Gastroesophageal sphincter (tissue), 4 donors: ENCODE measurements around the gene TSC22D4. TPM values are rescaled to one million over a fixed set of nuclear protein-coding genes. Genes with fewer than 3 reads are reported as not detected.
A peak's percentile ranks its signal among the peaks of the same experiment; 100 is the strongest.

Experiments
- ATAC-seq: fragments of 150-250 bp; one replicate; pipeline ENCODE4 v1.9.1; 2016; ENCODE audit warnings: mild to moderate bottlenecking, moderate library complexity
- H3K27ac ChIP-seq, 4 donors: fragments of 200-600 bp; sonication (generic) in 3 of 4; 1 replicate in 3 of 4; 2 replicates in 1 of 4; pipeline ENCODE4 v1.5.1; 2016 to 2019
- H3K27me3 ChIP-seq: fragments of 200-600 bp; sonication (generic); one replicate; pipeline ENCODE4 v1.5.1; 2019
- H3K36me3 ChIP-seq, 2 donors: fragments of 200-600 bp; sonication (generic); one replicate each; pipeline ENCODE4 v1.5.1; 2019; ENCODE audit warnings: control low read depth in 1 of 2
- H3K4me1 ChIP-seq, 3 donors: fragments of 200-600 bp; sonication (generic); 1 replicate in 2 of 3; 2 replicates in 1 of 3; pipeline ENCODE4 v1.5.1; 2016 to 2019; ENCODE audit warnings: control low read depth in 2 of 3
- H3K4me3 ChIP-seq, 2 donors: fragments of 200-600 bp; sonication (generic); one replicate each; pipeline ENCODE4 v1.5.1; 2019; ENCODE audit warnings: mild to moderate bottlenecking in 1 of 2, moderate library complexity in 1 of 2
- H3K9me3 ChIP-seq, 3 donors: fragments of 200-600 bp; sonication (generic); one replicate each; pipeline ENCODE4 v1.5.1; 2017 to 2019; ENCODE audit warnings: control low read depth in 2 of 3
- EP300 ChIP-seq: sonication (generic); formaldehyde crosslinking; IDR thresholded peaks from one replicate; pipeline ENCODE4 v1.6.1; 2017; ENCODE audit warnings: antibody characterized with exemption, mild to moderate bottlenecking
- POLR2A ChIP-seq, 2 donors: fragments of 450-650 bp; IDR thresholded peaks; one replicate each; pipeline ENCODE4 v1.6.1; 2017; ENCODE audit warnings: antibody characterized with exemption in 2 of 2, mild to moderate bottlenecking in 2 of 2, moderate library complexity in 1 of 2
- POLR2AphosphoS5 ChIP-seq: sonication (generic); formaldehyde crosslinking; IDR thresholded peaks from one replicate; pipeline ENCODE4 v1.6.1; 2017; ENCODE audit warnings: antibody characterized with exemption
- WGBS, 2 donors: methylation state at CpG; one replicate each; pipeline ENCODE4 v1.1.5; 2018; ENCODE audit warnings: low coverage in 1 of 2; 5-methylcytosine and 5-hydroxymethylcytosine counted together
- total RNA-seq, 4 donors: library from RNA; depleted of rRNA; stranded (reverse); fragments of >200 nt; gene quantifications; one replicate each; pipeline ENCODE4 v1.1.0, GENCODE V29; 2016
- TF ChIP-seq, protein P1 (sequence below), 4 experiments: fragments of 200-600 bp in 2 of 4; fragments of 450-650 bp in 2 of 4; sonication (generic) in 1 of 4; IDR thresholded peaks; one replicate each; pipeline ENCODE4 v1.5.1; 2017 to 2019; ENCODE audit warnings: antibody characterized with exemption in 4 of 4, mild to moderate bottlenecking in 2 of 4, moderate library complexity in 2 of 4

TSC22D4 gene
- total RNA-seq, 4 donors from 2014 or later = 20.2 to 38.1 (median 26.1) TPM

DNA sequence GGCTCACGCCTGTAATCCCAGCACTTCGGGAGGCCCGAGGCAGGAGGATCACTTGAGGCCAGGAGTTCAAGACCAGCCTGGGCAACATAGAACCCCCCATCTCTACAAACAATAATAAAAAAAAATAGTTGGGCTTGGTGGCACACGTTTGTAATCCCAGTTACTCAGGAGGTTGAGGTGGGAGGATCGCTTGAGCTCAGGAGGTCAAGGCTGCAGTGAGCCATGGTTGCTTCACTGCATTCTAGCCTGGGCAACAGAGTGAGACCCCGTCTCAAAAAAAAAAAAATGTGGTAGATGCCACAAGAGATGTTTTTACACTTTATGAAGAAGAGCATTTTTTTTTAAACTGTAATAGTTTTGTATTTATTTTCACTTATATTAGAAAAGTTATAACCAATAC is 17.5 kb upstream of the TSC22D4 start:
- no peak for ATAC-seq
- H3K27ac ChIP-seq = no peak overlapping the region
- WGBS, 2 donors = 76 to 93% methylated on average over 4 to 6 of the region's 6 CpGs
- H3K27me3 ChIP-seq = no peaks in the 10 kb centered on the region
- H3K4me1 ChIP-seq = peaks cover 0 to 13% (median 4%) of the 10 kb centered on the region in 3 donors
- no peaks in the 10 kb centered on the region for H3K36me3 ChIP-seq
- no peak overlapping the region for H3K4me3 ChIP-seq
- TF ChIP-seq, protein P1, sequence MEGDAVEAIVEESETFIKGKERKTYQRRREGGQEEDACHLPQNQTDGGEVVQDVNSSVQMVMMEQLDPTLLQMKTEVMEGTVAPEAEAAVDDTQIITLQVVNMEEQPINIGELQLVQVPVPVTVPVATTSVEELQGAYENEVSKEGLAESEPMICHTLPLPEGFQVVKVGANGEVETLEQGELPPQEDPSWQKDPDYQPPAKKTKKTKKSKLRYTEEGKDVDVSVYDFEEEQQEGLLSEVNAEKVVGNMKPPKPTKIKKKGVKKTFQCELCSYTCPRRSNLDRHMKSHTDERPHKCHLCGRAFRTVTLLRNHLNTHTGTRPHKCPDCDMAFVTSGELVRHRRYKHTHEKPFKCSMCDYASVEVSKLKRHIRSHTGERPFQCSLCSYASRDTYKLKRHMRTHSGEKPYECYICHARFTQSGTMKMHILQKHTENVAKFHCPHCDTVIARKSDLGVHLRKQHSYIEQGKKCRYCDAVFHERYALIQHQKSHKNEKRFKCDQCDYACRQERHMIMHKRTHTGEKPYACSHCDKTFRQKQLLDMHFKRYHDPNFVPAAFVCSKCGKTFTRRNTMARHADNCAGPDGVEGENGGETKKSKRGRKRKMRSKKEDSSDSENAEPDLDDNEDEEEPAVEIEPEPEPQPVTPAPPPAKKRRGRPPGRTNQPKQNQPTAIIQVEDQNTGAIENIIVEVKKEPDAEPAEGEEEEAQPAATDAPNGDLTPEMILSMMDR (IDR thresholded peaks at IDR 0.05) = no peak
- TF ChIP-seq EP300 (no peak), POLR2AphosphoS5 (no peak), POLR2A (IDR thresholded peaks at IDR 0.05) (no peak)
- H3K9me3 ChIP-seq = no peaks in the 10 kb centered on the region

DNA sequence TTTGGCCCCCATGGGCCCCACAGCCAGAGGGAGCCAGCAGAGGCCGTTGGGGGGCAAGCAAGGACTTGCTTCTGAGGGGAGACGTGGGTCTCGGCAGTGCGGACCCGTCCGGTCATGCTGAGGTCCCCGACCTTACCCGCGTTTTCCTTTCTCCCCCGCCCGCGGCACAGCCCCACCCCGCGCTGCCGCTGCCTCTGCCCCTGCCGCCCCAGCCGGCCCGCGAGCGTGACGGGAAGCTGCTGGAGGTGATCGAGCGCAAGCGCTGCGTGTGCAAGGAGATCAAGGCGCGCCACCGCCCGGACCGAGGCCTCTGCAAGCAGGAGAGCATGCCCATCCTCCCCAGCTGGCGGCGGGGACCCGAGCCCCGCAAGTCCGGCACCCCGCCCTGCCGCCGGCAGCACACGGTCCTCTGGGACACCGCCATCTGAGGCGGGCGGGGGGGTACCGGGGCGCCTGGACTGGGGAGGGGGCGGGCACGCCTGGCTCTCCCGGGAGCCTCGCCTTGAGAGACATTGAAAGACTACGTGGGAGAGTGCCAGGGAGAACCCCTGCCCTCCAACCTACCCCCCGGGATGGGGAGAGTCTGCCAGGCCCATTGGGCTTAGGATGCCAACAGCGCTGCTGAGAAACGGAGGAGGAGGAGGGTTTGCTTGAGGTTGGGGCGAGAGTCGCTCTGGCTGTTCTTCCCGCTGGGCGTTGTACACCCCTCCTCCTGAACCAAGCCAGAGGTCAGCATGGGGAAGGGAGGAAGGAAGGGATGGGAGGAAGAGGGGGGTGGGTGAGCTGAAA is 14.7 kb upstream of the TSC22D4 start:
- TF ChIP-seq, protein P1 (IDR thresholded peaks at IDR 0.05) = peak in 1 of 4 experiments; percentile 44
- no peak for TF ChIP-seq POLR2AphosphoS5
- H3K4me3 ChIP-seq = peak overlapping the region; percentile 19 to 49

DNA sequence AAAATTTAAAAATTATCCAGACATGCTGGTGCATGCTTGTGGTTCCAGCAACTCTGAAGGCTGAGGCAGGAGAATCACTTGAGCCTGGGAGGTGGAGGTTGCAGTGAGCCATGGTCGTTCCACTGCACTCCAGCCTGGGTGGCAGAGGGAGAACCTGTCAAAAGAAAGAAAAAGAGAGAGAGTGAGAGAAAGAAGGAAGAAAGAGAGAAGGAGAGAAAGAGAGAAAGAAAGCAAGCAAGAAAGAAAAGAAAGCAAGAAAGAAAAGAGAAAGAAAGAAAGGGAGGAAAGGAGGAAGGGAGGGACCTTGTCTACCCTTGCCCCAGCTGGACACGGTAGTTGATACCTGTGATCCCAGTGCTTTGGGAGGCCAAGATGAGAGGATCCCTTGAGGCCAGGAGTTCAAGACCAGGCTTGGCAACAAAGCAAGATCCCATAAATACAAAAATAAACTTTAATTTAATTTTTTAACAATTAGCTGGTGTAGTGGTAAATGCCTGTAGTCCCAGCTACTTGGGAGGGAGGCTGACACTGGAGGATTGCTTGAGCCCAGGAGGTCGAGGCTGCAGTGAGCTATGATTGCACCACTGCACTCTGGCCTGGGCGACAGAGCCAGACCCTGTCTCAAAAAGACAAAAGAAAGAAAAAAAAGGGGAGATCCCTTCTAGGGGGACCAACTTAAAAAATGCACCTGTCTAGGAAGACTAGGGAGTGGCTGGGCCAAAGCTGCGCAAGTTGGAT is 13.9 kb upstream of the TSC22D4 start:
- Histone ChIP-seq H3K4me1 (peaks cover 0 to 23% (median 4%) of the 10 kb centered on the region in 3 donors), H3K27me3 (peaks cover 5% of the 10 kb centered on the region), H3K36me3 (peaks cover 0 to 10% of the 10 kb centered on the region in 2 donors), H3K4me3 (peak overlapping the region in 1 of 2 donors; percentile 49), H3K9me3 (no peaks in the 10 kb centered on the region), H3K27ac (peak overlapping the region in 2 of 4 donors; percentile 49 to 59)
- WGBS, 2 donors = 80 to 100% methylated on average over 2 to 5 of the region's 5 CpGs
- TF ChIP-seq EP300 (no peak), POLR2A (IDR thresholded peaks at IDR 0.05) (no peak), POLR2AphosphoS5 (no peak)
- TF ChIP-seq, protein P1 (IDR thresholded peaks at IDR 0.05) = no peak
- no peak for ATAC-seq

More for the DNA sequence above, 14.7 kb upstream of the TSC22D4 start:
- Histone ChIP-seq H3K27me3 (peaks cover 5% of the 10 kb centered on the region), H3K27ac (peak overlapping the region in 2 of 4 donors; percentile 49 to 59), H3K9me3 (no peaks in the 10 kb centered on the region), H3K36me3 (peaks cover 0 to 4% of the 10 kb centered on the region in 2 donors), H3K4me1 (peaks cover 0 to 23% (median 4%) of the 10 kb centered on the region in 3 donors)
- peak; percentile 59 for ATAC-seq
- WGBS, 2 donors = 0 to 11% methylated on average over 3 to 5 of the region's 56 CpGs

DNA sequence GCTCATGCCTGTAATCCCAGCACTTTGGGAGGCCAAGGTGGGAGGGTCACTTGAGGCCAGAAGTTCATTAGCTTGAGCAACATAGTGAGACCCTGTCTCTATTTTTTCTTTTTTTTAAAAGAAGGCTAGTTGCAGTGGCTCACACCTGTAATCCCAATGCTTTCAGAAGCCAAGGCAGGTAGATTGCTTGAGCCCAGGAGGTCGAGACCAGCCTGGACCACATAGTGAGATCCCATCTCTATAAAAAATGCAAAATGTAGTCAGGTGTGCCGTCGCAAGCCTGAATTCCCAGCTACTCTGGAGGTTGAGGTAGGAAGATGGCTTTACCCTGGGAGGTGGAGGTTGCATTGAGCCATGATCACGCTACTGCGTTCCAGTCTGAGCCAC is 12.2 kb upstream of the TSC22D4 start:
- peaks cover 5% of the 10 kb centered on the region for H3K27me3 ChIP-seq
- no peak for TF ChIP-seq POLR2A (IDR thresholded peaks at IDR 0.05)
- TF ChIP-seq POLR2AphosphoS5 = no peak
- no peak for TF ChIP-seq EP300
- TF ChIP-seq, protein P1 (IDR thresholded peaks at IDR 0.05) = no peak
- H3K4me3 ChIP-seq = no peak overlapping the region
- WGBS, 2 donors = 92 to 100% methylated on average over 1 to 2 of the region's 5 CpGs
- H3K27ac ChIP-seq = no peak overlapping the region
- H3K36me3 ChIP-seq = peaks cover 0 to 10% of the 10 kb centered on the region in 2 donors
- no peaks in the 10 kb centered on the region for H3K9me3 ChIP-seq
- peaks cover 0 to 23% (median 4%) of the 10 kb centered on the region in 3 donors for H3K4me1 ChIP-seq
- no peak for ATAC-seq
